Kidney epithelial cell (primary cell): Measurements from ENCODE around the gene KRTAP4-4. TPM values are rescaled to one million over a fixed set of nuclear protein-coding genes. Genes with fewer than 3 reads are reported as not detected.

Experiments used
- DNase-seq: peaks from one replicate; pipeline ENCODE4 v3.0.0-alpha.2; 2010; ENCODE audit warnings: low read depth
- H3K27me3 ChIP-seq: 2 replicates; pipeline ENCODE4 v1.6.0; 2011; ENCODE audit warnings: low read length; ENCODE audit not compliant: control insufficient read depth, insufficient read depth
- H3K36me3 ChIP-seq: 2 replicates; pipeline ENCODE4 v1.5.1; 2011; ENCODE audit warnings: low read length; ENCODE audit not compliant: control insufficient read depth, insufficient read depth
- H3K4me3 ChIP-seq: 2 replicates; pipeline ENCODE4 v1.5.1; 2011; ENCODE audit warnings: low read depth, mild to moderate bottlenecking, control low read depth, low read length
- total RNA-seq: library from RNA; depleted of rRNA; stranded (reverse); fragments of >200 nt; gene quantifications from 2 replicates; pipeline ENCODE4 v1.2.3, GENCODE V29; 2015
- TF ChIP-seq, protein P1 (sequence below): IDR thresholded peaks from 2 replicates; pipeline ENCODE4 v1.5.1; 2011; ENCODE audit warnings: mild to moderate bottlenecking, moderate library complexity, low read length, control low read depth, inconsistent platforms; ENCODE audit not compliant: insufficient read depth, poor library complexity, severe bottlenecking

The KRTAP4-4 gene
- total RNA-seq, 1 donor from 2014 or later, result not detected

DNA sequence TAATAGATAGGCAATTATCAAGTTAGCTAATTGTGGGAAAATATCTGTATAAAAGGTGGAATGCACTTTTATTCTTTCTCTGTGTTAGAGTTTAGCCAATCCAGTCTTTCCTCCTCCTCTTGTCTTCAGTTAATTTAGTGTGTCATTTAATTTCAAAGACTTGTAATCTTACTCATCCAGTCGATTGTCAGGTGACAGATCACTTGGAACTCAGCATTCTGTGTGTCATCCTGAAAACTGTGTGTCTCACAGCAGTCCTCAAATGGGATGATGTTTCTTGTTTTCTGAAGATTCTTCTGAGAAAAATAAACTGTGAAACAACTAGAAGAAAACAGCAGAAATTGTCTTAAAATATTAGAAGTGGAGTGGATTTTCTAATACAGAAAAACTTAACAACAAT is 24.5 kb upstream of the KRTAP4-4 start:
- no peaks in the 10 kb centered on the region for H3K36me3 ChIP-seq
- H3K27me3 ChIP-seq, result no peaks in the 10 kb centered on the region
- H3K4me3 ChIP-seq, result no peak overlapping the region
- no peak for DNase-seq
- TF ChIP-seq, protein P1, sequence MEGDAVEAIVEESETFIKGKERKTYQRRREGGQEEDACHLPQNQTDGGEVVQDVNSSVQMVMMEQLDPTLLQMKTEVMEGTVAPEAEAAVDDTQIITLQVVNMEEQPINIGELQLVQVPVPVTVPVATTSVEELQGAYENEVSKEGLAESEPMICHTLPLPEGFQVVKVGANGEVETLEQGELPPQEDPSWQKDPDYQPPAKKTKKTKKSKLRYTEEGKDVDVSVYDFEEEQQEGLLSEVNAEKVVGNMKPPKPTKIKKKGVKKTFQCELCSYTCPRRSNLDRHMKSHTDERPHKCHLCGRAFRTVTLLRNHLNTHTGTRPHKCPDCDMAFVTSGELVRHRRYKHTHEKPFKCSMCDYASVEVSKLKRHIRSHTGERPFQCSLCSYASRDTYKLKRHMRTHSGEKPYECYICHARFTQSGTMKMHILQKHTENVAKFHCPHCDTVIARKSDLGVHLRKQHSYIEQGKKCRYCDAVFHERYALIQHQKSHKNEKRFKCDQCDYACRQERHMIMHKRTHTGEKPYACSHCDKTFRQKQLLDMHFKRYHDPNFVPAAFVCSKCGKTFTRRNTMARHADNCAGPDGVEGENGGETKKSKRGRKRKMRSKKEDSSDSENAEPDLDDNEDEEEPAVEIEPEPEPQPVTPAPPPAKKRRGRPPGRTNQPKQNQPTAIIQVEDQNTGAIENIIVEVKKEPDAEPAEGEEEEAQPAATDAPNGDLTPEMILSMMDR, result no peak

DNA sequence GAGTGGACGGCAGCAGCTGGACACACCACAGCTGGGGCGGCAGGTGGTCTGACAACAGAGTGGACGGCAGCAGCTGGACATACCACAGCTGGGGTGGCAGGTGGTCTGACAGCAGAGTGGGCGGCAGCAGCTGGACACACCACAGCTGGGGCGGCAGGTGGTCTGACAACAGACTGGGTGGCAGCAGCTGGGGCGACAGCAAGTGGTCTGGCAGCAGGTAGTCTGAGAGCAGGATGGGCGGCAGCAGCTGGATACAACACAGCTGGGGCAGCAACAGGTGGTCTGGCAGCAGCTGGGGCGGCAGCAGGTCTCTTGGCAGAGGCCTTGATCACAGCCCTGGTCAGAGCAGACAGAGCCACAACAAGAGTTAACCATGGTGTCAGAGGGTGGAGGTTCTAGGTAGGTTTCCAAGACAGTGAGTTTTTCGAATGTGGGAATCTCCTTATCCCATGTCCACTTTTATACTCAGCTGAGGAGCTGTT is 24.0 kb upstream of the KRTAP4-4 start, which contains the start of gene KRTAP4-1:
Gene KRTAP4-1, minus strand, starts transcription at position 432 of the 482 bp plus-strand sequence. Its CDS starts 57 bp downstream, at position 375.
- no peaks in the 10 kb centered on the region for H3K27me3 ChIP-seq
- TF ChIP-seq, protein P1, result no peak
- no peak within 1 kb of the TSS for H3K4me3 ChIP-seq
- DNase-seq, result no peak
- H3K36me3 ChIP-seq, result no peaks in the 10 kb centered on the region

DNA sequence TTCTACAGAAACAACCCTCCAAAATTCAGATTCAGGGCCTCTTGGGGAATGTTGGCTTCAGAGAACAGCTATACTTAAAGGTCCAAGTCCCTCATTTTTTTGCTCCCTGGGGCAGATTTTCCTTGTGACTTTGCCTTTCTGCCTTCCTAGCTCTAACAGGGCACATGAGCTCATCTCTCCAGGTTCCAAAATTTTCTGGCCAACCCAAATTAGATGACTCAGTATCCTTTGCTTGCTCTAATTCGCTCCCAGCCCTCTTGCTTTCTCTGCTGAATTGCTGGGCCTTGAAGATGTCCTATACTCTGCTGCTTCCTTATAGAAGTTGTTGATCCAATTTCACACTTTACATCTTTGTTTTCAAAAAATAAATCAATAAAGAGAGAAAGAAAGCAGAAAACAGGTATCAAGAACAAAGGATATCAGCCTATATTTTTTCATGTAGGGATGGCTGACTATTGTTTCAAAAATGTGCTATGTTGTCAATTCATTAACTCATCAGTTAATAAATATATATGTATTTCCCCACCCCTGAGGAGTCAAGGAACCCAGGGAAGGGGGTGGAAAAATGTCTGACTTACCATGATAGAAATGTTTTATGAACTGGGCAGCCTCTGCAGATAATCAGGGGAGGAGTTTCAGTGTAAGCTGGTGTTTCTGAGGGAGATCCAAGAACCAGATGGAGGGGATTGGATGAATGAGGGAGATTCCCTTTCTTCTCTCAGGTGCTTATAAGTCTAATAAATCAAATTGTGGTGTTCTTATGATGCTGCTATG is 18.5 kb upstream of the KRTAP4-4 start:
- no peak for DNase-seq
- Histone ChIP-seq H3K36me3 (no peaks in the 10 kb centered on the region), H3K27me3 (no peaks in the 10 kb centered on the region), H3K4me3 (no peak overlapping the region)
- TF ChIP-seq, protein P1, result no peak

DNA sequence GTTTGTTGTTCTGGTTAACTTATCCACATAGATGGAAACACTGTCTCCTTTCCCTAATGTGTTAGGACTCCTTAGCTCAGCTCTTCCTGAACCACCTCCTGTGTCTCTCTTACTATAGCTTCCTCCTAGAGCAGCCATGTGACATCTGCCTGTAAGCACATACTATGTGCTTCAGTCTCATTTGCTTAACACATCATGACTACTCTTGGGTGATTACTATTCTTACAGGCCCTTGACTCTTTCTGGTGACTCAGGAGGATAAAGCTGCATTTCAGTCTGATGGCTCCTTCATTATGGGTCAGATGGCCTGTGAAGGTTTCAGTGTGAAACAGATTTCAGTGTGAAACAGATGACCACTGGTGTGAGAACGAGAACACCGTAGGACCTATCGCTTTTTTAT is 17.8 kb upstream of the KRTAP4-4 start:
- Histone ChIP-seq H3K36me3 (no peaks in the 10 kb centered on the region), H3K27me3 (no peaks in the 10 kb centered on the region), H3K4me3 (no peak overlapping the region)
- DNase-seq, result peak; percentile 29
- TF ChIP-seq, protein P1, result no peak

DNA sequence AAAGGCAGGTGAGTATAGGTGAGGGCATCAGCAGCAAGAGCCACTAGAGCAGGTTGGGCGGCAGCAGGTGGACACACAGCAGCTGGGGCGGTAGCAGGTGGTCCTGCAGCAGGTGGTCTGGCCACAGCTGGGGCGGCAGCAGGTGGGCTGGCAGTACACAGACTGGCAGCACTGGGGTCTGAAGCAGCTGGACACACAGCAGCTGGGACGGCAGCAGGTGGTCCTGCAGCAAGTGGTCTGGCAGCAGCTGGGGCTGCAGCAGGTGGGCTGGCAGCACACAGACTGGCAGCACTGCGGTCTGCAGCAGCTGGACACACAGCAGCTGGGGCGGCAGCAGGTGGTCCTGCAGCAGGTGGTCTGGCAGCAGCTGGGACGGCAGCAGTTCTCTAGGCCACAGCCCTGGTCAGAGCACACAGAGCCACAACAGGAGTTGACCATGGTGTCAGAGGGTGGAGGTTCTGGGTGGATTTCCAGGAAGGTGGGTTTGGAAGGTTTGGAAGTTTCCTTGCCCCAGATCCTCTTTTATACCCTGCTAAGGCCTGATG is 17.3 kb upstream of the KRTAP4-4 start, which contains the start of gene KRTAP4-2:
Gene KRTAP4-2, minus strand, starts transcription at position 495 of the 545 bp plus-strand sequence. Its CDS starts 57 bp downstream, at position 438.
- DNase-seq, result no peak
- Histone ChIP-seq H3K4me3 (no peak within 1 kb of the TSS), H3K36me3 (no peaks in the 10 kb centered on the region), H3K27me3 (no peaks in the 10 kb centered on the region)
- TF ChIP-seq, protein P1, result no peak
